ENCODE results near the gene IL1R1.

IL1R1 gene

GRCh38 chr2:102140377-102140776 lies 2.2 kb upstream of the IL1R1 start:
- DNase-seq (ENCODE audit: low read depth) = no peak

GRCh38 chr2:102141011-102141943 lies 1.3 kb upstream of the IL1R1 start:
- peak; percentile 80 for DNase-seq (ENCODE audit: low read depth)

- DNase-seq (ENCODE audit: low read depth) = no peak
Measured at GRCh38 chr2:102142829-102143449, 393 bp downstream of the IL1R1 start.

GRCh38 chr2:102143450-102143985 lies 972 bp downstream of the IL1R1 start:
- no peak for DNase-seq (ENCODE audit: low read depth)

GRCh38 chr2:102144128-102144527 lies 1.6 kb downstream of the IL1R1 start:
- DNase-seq (ENCODE audit: low read depth) = no peak

- DNase-seq (ENCODE audit: low read depth) = no peak
Measured at GRCh38 chr2:102145107-102145506, 2.6 kb downstream of the IL1R1 start.

GRCh38 chr2:102145934-102146333 lies 3.4 kb downstream of the IL1R1 start:
- no peak for DNase-seq (ENCODE audit: low read depth)

- peak; percentile 28 for DNase-seq (ENCODE audit: low read depth)
Measured at GRCh38 chr2:102147935-102148334, 5.4 kb downstream of the IL1R1 start.

GRCh38 chr2:102149243-102149642 lies 6.7 kb downstream of the IL1R1 start:
- DNase-seq (ENCODE audit: low read depth) = no peak

GRCh38 chr2:102149644-102150455 lies 7.3 kb downstream of the IL1R1 start:
- no peak for DNase-seq (ENCODE audit: low read depth)

- no peak for DNase-seq (ENCODE audit: low read depth)
Measured at GRCh38 chr2:102154364-102154763, 11.8 kb downstream of the IL1R1 start.

- DNase-seq (ENCODE audit: low read depth) = no peak
Measured at GRCh38 chr2:102154946-102155702, 12.6 kb downstream of the IL1R1 start.

GRCh38 chr2:102155703-102156515 lies 13.4 kb downstream of the IL1R1 start:
- no peak for DNase-seq (ENCODE audit: low read depth)

GRCh38 chr2:102158011-102158755 lies 15.6 kb downstream of the IL1R1 start:
- no peak for DNase-seq (ENCODE audit: low read depth)

GRCh38 chr2:102159295-102159694 lies 16.7 kb downstream of the IL1R1 start:
- peak; percentile 40 for DNase-seq (ENCODE audit: low read depth)

GRCh38 chr2:102166189-102166845 lies 23.8 kb downstream of the IL1R1 start:
- DNase-seq (ENCODE audit: low read depth) = peak; percentile 69

GRCh38 chr2:102168026-102168771 lies 25.7 kb downstream of the IL1R1 start:
- DNase-seq (ENCODE audit: low read depth) = no peak

- no peak for DNase-seq (ENCODE audit: low read depth)
Measured at GRCh38 chr2:102171946-102172345, 29.4 kb downstream of the IL1R1 start.

- no peak for DNase-seq (ENCODE audit: low read depth)
Measured at GRCh38 chr2:102172745-102173144, 30.2 kb downstream of the IL1R1 start.

All from ELR (cell line).